HCT116 (cell line): ENCODE results near the gene COX10. TPM values are rescaled to one million over a fixed set of nuclear protein-coding genes. Genes with fewer than 3 reads are reported as not detected.

Experiments used
- ATAC-seq: fragments of 200-7000 bp; cut with Tn5 transposase; 2 replicates; pipeline ENCODE4 v1.9.1; 2020; ENCODE audit warnings: mild to moderate bottlenecking, moderate library complexity
- BruUV-seq: library from RNA; stranded (reverse); fragments of 400-500 nt; replicated peaks from 2 replicates; lab custom pipeline; 2021; lab: Mats Ljungman, UMichigan
- CTCF ChIA-PET: fragments of 300-600 bp; sonication (Branson Sonifier 250); formaldehyde crosslinking; loops from one replicate; lab custom pipeline; 2021; ENCODE audit warnings: antibody characterized with exemption; lab: Charles Lee
- POLR2A ChIA-PET: fragments of 300-600, 350-600 bp; sonication (Branson Sonifier 250); formaldehyde crosslinking; loops from one replicate; lab custom pipeline; 2021; ENCODE audit warnings: antibody characterized with exemption; lab: Charles Lee
- RAD21 ChIA-PET, 2 experiments: fragments of 300-600 bp; sonication (Branson Sonifier 250); formaldehyde crosslinking; loops; one replicate each; lab custom pipeline; 2023; ENCODE audit warnings: low total read pairs in 2 of 2; ENCODE audit not compliant: uncharacterized antibody in 2 of 2, unreplicated experiment in 2 of 2, low non-redundant PET in 1 of 2; lab: Charles Lee
- DNase-seq: peaks from one replicate; pipeline ENCODE4 v3.0.0-alpha.2; 2010; ENCODE audit warnings: low read depth, low spot score
- H2AFZ ChIP-seq: fragments of 200-600 bp; shearing (Covaris generic), sonication (generic); 2 replicates; pipeline ENCODE4 v1.6.1; 2017; ENCODE audit warnings: low read depth, mixed run types, mixed read lengths, antibody characterized with exemption, low read length; ENCODE audit not compliant: poor library complexity, severe bottlenecking
- H3K27ac ChIP-seq: 2 replicates; pipeline ENCODE4 v1.5.1; 2012; ENCODE audit warnings: low read depth, low read length
- H3K27me3 ChIP-seq: fragments of 200-600 bp; sonication (generic); 2 replicates; pipeline ENCODE4 v1.6.1; 2016; ENCODE audit warnings: mixed run types, low read length, mixed read lengths; ENCODE audit not compliant: insufficient read depth
- H3K36me3 ChIP-seq, 2 experiments: fragments of 200-500 bp in 1 of 2; fragments of 200-600 bp in 1 of 2; sonication (Bioruptor generic) in 1 of 2; sonication (generic) in 1 of 2; 2 replicates each; pipeline versions ENCODE4 v1.5.1 to v1.6.1; 2014 to 2016; ENCODE audit warnings: low read length in 2 of 2, inconsistent platforms in 1 of 2, mixed read lengths in 1 of 2, mixed run types in 1 of 2; ENCODE audit not compliant: insufficient read depth in 2 of 2, control insufficient read depth in 1 of 2
- H3K4me1 ChIP-seq, 2 experiments: fragments of 200-600 bp in 1 of 2; sonication (generic) in 1 of 2; 2 replicates each; pipeline versions ENCODE4 v1.5.1 to v1.6.1; 2012 to 2017; ENCODE audit warnings: low read length in 2 of 2, inconsistent platforms in 1 of 2, mild to moderate bottlenecking in 1 of 2, mixed read lengths in 1 of 2, mixed run types in 1 of 2, moderate library complexity in 1 of 2; ENCODE audit not compliant: insufficient read depth in 2 of 2, control insufficient read depth in 1 of 2
- H3K4me2 ChIP-seq: fragments of 200-600 bp; sonication (generic); 2 replicates; pipeline ENCODE4 v1.6.1; 2017; ENCODE audit warnings: mixed run types, low read length, mixed read lengths
- H3K4me3 ChIP-seq, 2 experiments: fragments of 200-600 bp in 1 of 2; sonication (generic) in 1 of 2; replicated peaks in 1 of 2; 2 replicates each; pipeline ENCODE4 v1.5.1; 2011 to 2016; ENCODE audit warnings: low read length in 2 of 2, control low read depth in 1 of 2, low read depth in 1 of 2, mild to moderate bottlenecking in 1 of 2, mixed read lengths in 1 of 2, mixed run types in 1 of 2
- H3K79me2 ChIP-seq: fragments of 200-600 bp; sonication (generic); 2 replicates; pipeline ENCODE4 v1.6.1; 2017; ENCODE audit warnings: mild to moderate bottlenecking, mixed run types, low read length, moderate library complexity, mixed read lengths; ENCODE audit not compliant: insufficient read depth
- H3K9ac ChIP-seq: fragments of 200-600 bp; sonication (generic); 2 replicates; pipeline ENCODE4 v1.6.1; 2016; ENCODE audit warnings: low read length, mixed read lengths
- H3K9me2 ChIP-seq: fragments of 200-600 bp; sonication (generic), shearing (Covaris generic); 2 replicates; pipeline ENCODE4 v1.6.1; 2017; ENCODE audit warnings: mixed run types, mild to moderate bottlenecking, moderate library complexity; ENCODE audit not compliant: insufficient read depth
- H3K9me3 ChIP-seq, 2 experiments: fragments of 200-500 bp in 1 of 2; fragments of 200-600 bp in 1 of 2; sonication (Bioruptor generic) in 1 of 2; sonication (generic) in 1 of 2; 2 replicates each; pipeline ENCODE4 v1.6.1; 2014 to 2017; ENCODE audit warnings: low read length in 2 of 2, mixed read lengths in 2 of 2, inconsistent platforms in 1 of 2, low read depth in 1 of 2, mild to moderate bottlenecking in 1 of 2, mixed run types in 1 of 2, moderate library complexity in 1 of 2; ENCODE audit not compliant: control insufficient read depth in 1 of 2, insufficient read depth in 1 of 2
- H4K20me1 ChIP-seq: fragments of 200-600 bp; sonication (generic), shearing (Covaris generic); 2 replicates; pipeline ENCODE4 v1.6.1; 2017; ENCODE audit warnings: mixed run types, mild to moderate bottlenecking, moderate library complexity; ENCODE audit not compliant: insufficient read depth
- CBX3 ChIP-seq: IDR thresholded peaks from 2 replicates; pipeline ENCODE4 v1.6.1; 2012; ENCODE audit warnings: low read depth
- CEBPB ChIP-seq: IDR thresholded peaks from 2 replicates; pipeline ENCODE4 v1.6.1; 2012; ENCODE audit warnings: low read depth
- CTCF ChIP-seq, 3 experiments: fragments of 200-600 bp in 1 of 3; sonication (generic) in 1 of 3; IDR thresholded peaks in 2 of 3; conservative IDR thresholded peaks in 1 of 3; 2 replicates each; pipeline ENCODE4 v1.5.1; 2012 to 2017; ENCODE audit warnings: low read depth in 2 of 3, low read length in 2 of 3, antibody characterized with exemption in 1 of 3, borderline replicate concordance in 1 of 3, control low read depth in 1 of 3, mild to moderate bottlenecking in 1 of 3, mixed read lengths in 1 of 3, mixed run types in 1 of 3, moderate library complexity in 1 of 3; ENCODE audit not compliant: insufficient read depth in 1 of 3
- EGR1 ChIP-seq: IDR thresholded peaks from 2 replicates; pipeline ENCODE4 v1.6.1; 2012; ENCODE audit warnings: low read depth
- ELF1 ChIP-seq: IDR thresholded peaks from 2 replicates; pipeline ENCODE4 v1.6.1; 2012; ENCODE audit warnings: low read depth, borderline replicate concordance
- EZH2 ChIP-seq: fragments of 200-600 bp; sonication (generic); IDR thresholded peaks from 2 replicates; pipeline ENCODE4 v1.6.1; 2017; ENCODE audit warnings: antibody characterized with exemption, mixed run types
- EZH2phosphoT487 ChIP-seq: fragments of 200-600 bp; IDR thresholded peaks from 2 replicates; pipeline ENCODE4 v1.6.1; 2018; ENCODE audit warnings: antibody characterized with exemption, borderline replicate concordance
- FOSL1 ChIP-seq: IDR thresholded peaks from 2 replicates; pipeline ENCODE4 v1.6.1; 2012; ENCODE audit warnings: low read depth
- JUND ChIP-seq: IDR thresholded peaks from 2 replicates; pipeline ENCODE4 v1.6.1; 2012
- MAX ChIP-seq: IDR thresholded peaks from 2 replicates; pipeline ENCODE4 v1.6.1; 2012
- POLR2AphosphoS5 ChIP-seq: IDR thresholded peaks from 2 replicates; pipeline ENCODE4 v1.6.1; 2011; ENCODE audit warnings: mild to moderate bottlenecking, low read depth, low read length, moderate library complexity
- RAD21 ChIP-seq: IDR thresholded peaks from 2 replicates; pipeline ENCODE4 v1.6.1; 2012; ENCODE audit warnings: low read depth, mild to moderate bottlenecking
- REST ChIP-seq: IDR thresholded peaks from 2 replicates; pipeline ENCODE4 v1.6.1; 2012; ENCODE audit warnings: low read depth
- SIN3A ChIP-seq: IDR thresholded peaks from 2 replicates; pipeline ENCODE4 v1.6.1; 2012; ENCODE audit warnings: low read depth
- SP1 ChIP-seq: IDR thresholded peaks from 2 replicates; pipeline ENCODE4 v1.6.1; 2012; ENCODE audit warnings: low read depth
- SRF ChIP-seq: IDR thresholded peaks from 2 replicates; pipeline ENCODE4 v1.6.1; 2012; ENCODE audit warnings: low read depth
- YY1 ChIP-seq: IDR thresholded peaks from 2 replicates; pipeline ENCODE4 v1.6.1; 2011; ENCODE audit warnings: low read length, low read depth, moderate library complexity, mild to moderate bottlenecking; ENCODE audit not compliant: insufficient replicate concordance; ENCODE audit errors: extremely low read depth
- ZBTB33 ChIP-seq: IDR thresholded peaks from 2 replicates; pipeline ENCODE4 v1.6.1; 2011; ENCODE audit warnings: mild to moderate bottlenecking, low read length, moderate library complexity; ENCODE audit not compliant: insufficient replicate concordance; ENCODE audit errors: extremely low read depth
- ZFX ChIP-seq: fragments of 450-650 bp; IDR thresholded peaks from 2 replicates; pipeline ENCODE4 v1.6.1; 2017
- ZNF274 ChIP-seq: fragments of 200-500 bp; sonication (Bioruptor generic); IDR thresholded peaks from 2 replicates; pipeline ENCODE4 v1.6.1; 2014; ENCODE audit warnings: mild to moderate bottlenecking, low read depth, low read length, inconsistent platforms
- intact Hi-C: fragments of 100-400 bp; cut with micrococcal nuclease; formaldehyde crosslinking; loops from 2 replicates; pipeline ENCODE4 v1.10.0; 2022
- total RNA-seq: library from RNA; stranded (reverse); gene quantifications from one replicate; pipeline ENCODE4 v1.2.1, GENCODE V29; 2021; ENCODE audit not compliant: unreplicated experiment

The COX10 gene
- total RNA-seq, 1 experiment from 2014 or later, result 22.4 TPM

- RAD21 ChIA-PET, result no interaction called here
Measured at GRCh38 chr17:14168582-14168981, 99.3 kb downstream of the COX10 start.

More at GRCh38 chr17:14168582-14168981, 99.3 kb downstream of the COX10 start:
- TF ChIP-seq RAD21 (no peak), EZH2 (no peak), MAX (no peak), FOSL1 (no peak), ELF1 (no peak), ZFX (no peak), ZBTB33 (no peak), CEBPB (no peak), EZH2phosphoT487 (no peak), CTCF (IDR thresholded peaks at IDR 0.05 in 2 of 3, conservative IDR thresholded peaks at IDR 0.05 in 1 of 3; ENCODE audit: borderline replicate concordance in 1 of 3, insufficient read depth in 1 of 3, low read depth in 2 of 3, low read length in 2 of 3) (no peak), SIN3A (no peak), JUND (no peak), SRF (no peak), EGR1 (no peak), CBX3 (no peak), SP1 (no peak), YY1 (no peak), REST (no peak), POLR2AphosphoS5 (no peak), ZNF274 (no peak)
- Histone ChIP-seq H3K4me1 (no peaks in the 10 kb centered on the region), H3K9me3 (peaks cover 6 to 8% of the 10 kb centered on the region in 2 experiments; a peak in 3 of 4 replicates), H3K9me2 (no peaks in the 10 kb centered on the region), H3K79me2 (no peaks in the 10 kb centered on the region; the same call in 1 of the 2 replicates), H3K27ac (no peak overlapping the region), H3K36me3 (no peaks in the 10 kb centered on the region), H3K27me3 (no peaks in the 10 kb centered on the region), H3K4me3 (no peak overlapping the region), H2AFZ (no peak overlapping the region), H3K4me2 (no peak overlapping the region), H3K9ac (no peak overlapping the region), H4K20me1 (no peaks in the 10 kb centered on the region)
- POLR2A ChIA-PET, result interaction anchor here (0.5 kb wide), 1 partner anchor 97 kb away, joined by 3 read pairs; no protein-coding TSS in a partner anchor
- intact Hi-C loops, result no loop called here
- no peak for ATAC-seq
- no TSS peak for BruUV-seq
- DNase-seq, result no peak
- CTCF ChIA-PET, result no interaction called here
